A673 (cell line): ENCODE results near the gene FANCB.

Experiments
- CTCF ChIP-seq: fragments of 300-800, 200-600 bp; sonication (generic); conservative IDR thresholded peaks from 2 replicates; pipeline ENCODE4 v1.5.1; 2017; ENCODE audit warnings: low read depth, mild to moderate bottlenecking, antibody characterized with exemption, low read length, moderate library complexity, mixed read lengths
- EZH2 ChIP-seq: fragments of 200-600 bp; sonication (generic); IDR thresholded peaks from 2 replicates; pipeline ENCODE4 v1.6.1; 2017; ENCODE audit warnings: borderline replicate concordance, low read depth, mild to moderate bottlenecking, mixed read lengths, antibody characterized with exemption, low read length; ENCODE audit not compliant: poor library complexity, severe bottlenecking

GRCh38 chrX:14899607-14900006 lies 26.7 kb upstream of the FANCB start:
- TF ChIP-seq CTCF (no peak), EZH2 (no peak)
